Kidney (tissue), 14 donors: ENCODE measurements around the gene LMF2. TPM values are rescaled to one million over a fixed set of nuclear protein-coding genes. Genes with fewer than 3 reads are reported as not detected.
A peak's percentile ranks its signal among the peaks of the same experiment; 100 is the strongest.

ENCODE experiments used
- DNase-seq, 5 donors: peaks; one replicate each; pipeline ENCODE4 v3.0.0-alpha.2; 2013 to 2020
- FAIRE-seq: peaks from 2 replicates; lab custom pipeline; 2012; peaks lifted over from hg19 to GRCh38; lab: Jason Lieb, UNC
- H3K27ac ChIP-seq, 2 donors: one replicate each; pipeline ENCODE4 v1.7.0; 2013; ENCODE audit warnings: low read depth in 2 of 2, low read length in 2 of 2, inconsistent platforms in 1 of 2
- H3K27me3 ChIP-seq: one replicate; pipeline ENCODE4 v1.7.1; 2013; ENCODE audit warnings: low read length, inconsistent platforms; ENCODE audit not compliant: control insufficient read depth, insufficient read depth
- H3K36me3 ChIP-seq, 3 donors: one replicate each; pipeline versions ENCODE4 v1.7.0 to v1.7.1; 2013; ENCODE audit warnings: low read length in 3 of 3, control low read depth in 1 of 3, inconsistent platforms in 1 of 3; ENCODE audit not compliant: insufficient read depth in 3 of 3, control insufficient read depth in 2 of 3
- H3K4me1 ChIP-seq, 3 donors: one replicate each; pipeline versions ENCODE4 v1.7.0 to v1.7.1; 2013; ENCODE audit warnings: low read length in 3 of 3, inconsistent platforms in 1 of 3, low read depth in 1 of 3; ENCODE audit not compliant: control insufficient read depth in 2 of 3, insufficient read depth in 2 of 3
- H3K4me3 ChIP-seq, 3 donors: one replicate each; pipeline versions ENCODE4 v1.7.0 to v1.8.1; 2013; ENCODE audit warnings: low read length in 3 of 3, control low read depth in 1 of 3, inconsistent platforms in 1 of 3
- H3K9ac ChIP-seq, 3 donors: one replicate each; pipeline versions ENCODE4 v1.7.0 to v1.7.1; 2013; ENCODE audit warnings: low read length in 3 of 3, control low read depth in 1 of 3, inconsistent platforms in 1 of 3
- H3K9me3 ChIP-seq, 3 donors: one replicate each; pipeline versions ENCODE4 v1.7.0 to v1.7.1; 2013; ENCODE audit warnings: low read length in 3 of 3, control low read depth in 1 of 3, inconsistent platforms in 1 of 3; ENCODE audit not compliant: control insufficient read depth in 2 of 3, insufficient read depth in 1 of 3
- intact Hi-C: fragments of 100-400 bp; cut with DNase I; formaldehyde crosslinking; loops from one replicate; pipeline ENCODE4 v1.11.1; 2022
- polyA plus RNA-seq: library from polyadenylated mRNA; stranded (reverse); fragments of 350-450 nt; fragmentation: Illumina TruSeq; extraction: RNeasy Lipid Tissue Mini Kit (QIAGEN cat#74804); gene quantifications from one replicate; pipeline ENCODE4 v1.2.3, GENCODE V29; 2014; ENCODE audit warnings: low read depth, low replicate concordance; ENCODE audit not compliant: insufficient read depth
- total RNA-seq: library from RNA; stranded (reverse); fragmentation: NEBNext Ultra II Directional; extraction: Animal tissue kit (Norgen Biotek cat#: 25700); gene quantifications from one replicate; pipeline ENCODE4 v1.2.1, GENCODE V29; 2021
- TF ChIP-seq, protein P1 (sequence below): IDR thresholded peaks from 3 replicates; pipeline ENCODE4 v1.5.1; 2012; ENCODE audit warnings: mild to moderate bottlenecking, moderate library complexity, borderline replicate concordance; ENCODE audit not compliant: insufficient read depth; ENCODE audit errors: extremely low read depth
- donor health status: control.
- donor health status: control.
- donor health status: control.
- donor health status: control.
- donor health status: control.
- donor health status: DM: yes; HTN: yes; CAD: no.
- donor health status: Normal renal cell carcinoma (clear cell type).

Gene LMF2
- total and polyA plus RNA-seq, 2 donors from 2014 or later = 41.7 to 77.9 TPM

DNA sequence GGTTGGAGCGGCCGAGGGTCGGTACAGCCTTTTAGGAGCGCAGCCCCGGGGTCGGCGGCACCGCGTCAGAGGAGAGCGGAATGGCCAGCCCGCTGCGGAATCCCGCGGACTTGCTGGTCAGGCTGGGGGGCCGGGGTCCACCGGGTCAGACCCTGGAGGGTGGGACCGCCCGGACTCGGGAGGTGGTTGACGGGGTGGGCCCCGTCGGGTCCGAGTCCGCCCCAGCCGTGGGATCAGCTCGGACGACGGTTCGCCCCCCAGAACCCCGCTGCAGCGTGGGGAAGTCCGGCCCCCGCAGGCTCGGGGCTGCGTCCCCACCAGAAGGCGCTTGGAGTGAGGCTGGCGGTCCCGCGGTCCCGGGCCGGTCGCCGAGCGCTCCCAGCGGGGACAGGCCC is 26.5 kb downstream of the LMF2 start:
- FAIRE-seq (no peak), DNase-seq (no peak)
- intact Hi-C loops = no loop called here
- H3K9me3 ChIP-seq = no peaks in the 10 kb centered on the region
- TF ChIP-seq, protein P1, sequence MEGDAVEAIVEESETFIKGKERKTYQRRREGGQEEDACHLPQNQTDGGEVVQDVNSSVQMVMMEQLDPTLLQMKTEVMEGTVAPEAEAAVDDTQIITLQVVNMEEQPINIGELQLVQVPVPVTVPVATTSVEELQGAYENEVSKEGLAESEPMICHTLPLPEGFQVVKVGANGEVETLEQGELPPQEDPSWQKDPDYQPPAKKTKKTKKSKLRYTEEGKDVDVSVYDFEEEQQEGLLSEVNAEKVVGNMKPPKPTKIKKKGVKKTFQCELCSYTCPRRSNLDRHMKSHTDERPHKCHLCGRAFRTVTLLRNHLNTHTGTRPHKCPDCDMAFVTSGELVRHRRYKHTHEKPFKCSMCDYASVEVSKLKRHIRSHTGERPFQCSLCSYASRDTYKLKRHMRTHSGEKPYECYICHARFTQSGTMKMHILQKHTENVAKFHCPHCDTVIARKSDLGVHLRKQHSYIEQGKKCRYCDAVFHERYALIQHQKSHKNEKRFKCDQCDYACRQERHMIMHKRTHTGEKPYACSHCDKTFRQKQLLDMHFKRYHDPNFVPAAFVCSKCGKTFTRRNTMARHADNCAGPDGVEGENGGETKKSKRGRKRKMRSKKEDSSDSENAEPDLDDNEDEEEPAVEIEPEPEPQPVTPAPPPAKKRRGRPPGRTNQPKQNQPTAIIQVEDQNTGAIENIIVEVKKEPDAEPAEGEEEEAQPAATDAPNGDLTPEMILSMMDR = no peak
- peak overlapping the region in 1 of 3 donors; percentile 59 for H3K4me3 ChIP-seq
- peaks cover 0 to 7% (median 0%) of the 10 kb centered on the region in 3 donors for H3K4me1 ChIP-seq
- no peaks in the 10 kb centered on the region for H3K36me3 ChIP-seq
- peaks cover 8% of the 10 kb centered on the region for H3K27me3 ChIP-seq
- H3K9ac ChIP-seq = no peak overlapping the region
- no peak overlapping the region for H3K27ac ChIP-seq

DNA sequence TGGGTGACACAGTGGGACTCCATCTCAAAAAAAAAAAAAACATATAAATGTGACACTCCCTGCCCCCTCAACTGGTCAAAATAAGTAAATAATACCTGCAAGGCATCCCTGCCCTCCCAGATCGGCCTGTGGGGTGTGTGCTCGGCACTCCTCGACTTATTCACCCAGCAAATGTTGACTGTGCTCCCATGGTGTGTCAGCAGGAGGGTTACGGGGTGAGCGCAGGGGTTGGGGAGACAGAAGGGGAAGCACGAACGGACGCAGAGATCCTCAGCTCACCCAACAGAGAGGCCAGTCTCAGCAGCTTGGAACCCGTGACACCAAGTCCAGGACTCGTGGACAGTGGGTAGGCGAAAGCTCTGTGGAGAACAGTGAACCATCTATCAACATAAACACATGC is 27.8 kb downstream of the LMF2 start:
- Histone ChIP-seq H3K27me3 (peaks cover 8% of the 10 kb centered on the region), H3K27ac (no peak overlapping the region), H3K36me3 (no peaks in the 10 kb centered on the region), H3K9ac (no peak overlapping the region), H3K9me3 (no peaks in the 10 kb centered on the region), H3K4me3 (no peak overlapping the region), H3K4me1 (peaks cover 0 to 7% (median 0%) of the 10 kb centered on the region in 3 donors)
- intact Hi-C loops = no loop called here
- DNase-seq (no peak), FAIRE-seq (no peak)
- TF ChIP-seq, protein P1 = no peak

DNA sequence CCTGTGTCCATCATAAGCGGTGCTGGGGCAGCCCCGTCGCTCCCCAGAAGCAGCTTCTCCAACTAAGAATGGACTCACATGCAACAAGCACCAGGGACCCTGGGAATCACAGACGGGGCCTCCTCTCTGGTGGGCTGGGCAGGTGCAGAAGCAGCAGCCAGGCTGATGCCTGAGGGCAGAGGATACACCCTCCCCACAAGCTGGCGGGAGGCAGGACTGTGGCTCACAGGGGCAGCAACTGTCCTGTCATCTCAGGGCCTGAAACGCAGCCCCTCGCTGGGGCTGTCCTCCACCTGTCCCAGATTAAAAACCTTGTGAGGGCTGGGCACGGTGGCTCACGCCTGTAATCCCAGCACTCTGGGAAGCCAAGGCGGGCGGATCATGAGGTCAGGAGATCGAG is 29.6 kb downstream of the LMF2 start:
- H3K4me3 ChIP-seq = no peak overlapping the region
- H3K9ac ChIP-seq = no peak overlapping the region
- intact Hi-C loops = no loop called here
- no peak overlapping the region for H3K27ac ChIP-seq
- no peaks in the 10 kb centered on the region for H3K36me3 ChIP-seq
- H3K9me3 ChIP-seq = no peaks in the 10 kb centered on the region
- peaks cover 8% of the 10 kb centered on the region for H3K27me3 ChIP-seq
- DNase-seq (no peak), FAIRE-seq (no peak)
- TF ChIP-seq, protein P1 = no peak
- peaks cover 0 to 16% (median 9%) of the 10 kb centered on the region in 3 donors for H3K4me1 ChIP-seq

DNA sequence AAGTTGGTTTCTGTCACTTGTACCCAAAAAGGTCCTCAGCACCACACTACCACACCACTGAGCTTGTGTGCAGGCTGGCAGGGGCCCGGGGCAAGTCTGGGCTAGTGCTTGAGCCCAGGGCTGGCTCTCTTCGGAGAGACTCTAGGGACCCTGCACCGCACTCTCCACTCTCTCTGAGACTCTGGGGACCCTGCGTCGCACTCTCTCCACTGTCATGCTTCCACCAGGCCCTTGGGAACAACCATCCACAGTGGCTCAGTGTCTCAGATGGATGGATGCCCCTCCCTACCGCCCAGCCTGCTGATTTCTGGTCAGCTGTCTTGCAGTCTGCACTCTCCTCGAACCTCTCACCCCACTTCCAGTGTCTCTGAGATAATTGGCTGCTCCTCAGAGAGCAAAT is 30.6 kb downstream of the LMF2 start:
- peaks cover 8% of the 10 kb centered on the region for H3K27me3 ChIP-seq
- no peak overlapping the region for H3K27ac ChIP-seq
- FAIRE-seq = no peak
- H3K4me1 ChIP-seq = peaks cover 0 to 20% (median 14%) of the 10 kb centered on the region in 3 donors
- TF ChIP-seq, protein P1 = no peak
- H3K9ac ChIP-seq = no peak overlapping the region
- intact Hi-C loops = no loop called here
- peak in 1 of 5 donors; percentile 51 for DNase-seq
- H3K4me3 ChIP-seq = no peak overlapping the region
- no peaks in the 10 kb centered on the region for H3K9me3 ChIP-seq
- no peaks in the 10 kb centered on the region for H3K36me3 ChIP-seq
